GM12878 (cell line): ENCODE data around the gene ANKS1A. TPM values are rescaled to one million over a fixed set of nuclear protein-coding genes. Genes with fewer than 3 reads are reported as not detected.

Source experiments
- ATAC-seq: fragments of 200-7000 bp; cut with Tn5 transposase; 3 replicates; pipeline ENCODE4 v1.9.1; 2020; ENCODE audit warnings: mild to moderate bottlenecking, moderate library complexity
- BruUV-seq: library from RNA; stranded (reverse); fragments of 400-500 nt; replicated peaks from 2 replicates; lab custom pipeline; 2021; lab: Mats Ljungman, UMichigan
- CTCF ChIA-PET: fragments of 300-600 bp; sonication (Branson Sonifier 250); formaldehyde crosslinking; extraction: SDS; loops from one replicate; lab custom pipeline; 2021; ENCODE audit warnings: inconsistent platforms; lab: Yijun Ruan, JAX
- POLR2A ChIA-PET: fragments of 350-600 bp; formaldehyde crosslinking; extraction: SDS; loops from one replicate; lab custom pipeline; 2021; ENCODE audit warnings: inconsistent platforms; lab: Charles Lee
- RAD21 ChIA-PET: fragments of 300-600 bp; sonication (Branson Sonifier 250); formaldehyde crosslinking; loops from one replicate; lab custom pipeline; 2023; ENCODE audit warnings: antibody characterized with exemption; ENCODE audit not compliant: unreplicated experiment; lab: Charles Lee
- SMC1A ChIA-PET: fragments of 300-600 bp; sonication (Branson Sonifier 250); formaldehyde crosslinking; loops from one replicate; lab custom pipeline; 2023; ENCODE audit not compliant: unreplicated experiment, uncharacterized antibody; lab: Charles Lee
- DNase-seq: peaks from one replicate; pipeline ENCODE4 v3.0.0-alpha.2; 2011; ENCODE audit warnings: low read depth, low spot score
- FAIRE-seq: peaks from 3 replicates; lab custom pipeline; 2011; peaks lifted over from hg19 to GRCh38; lab: Jason Lieb, UNC
- H2AFZ ChIP-seq: 2 replicates; pipeline ENCODE4 v1.6.0; 2011; ENCODE audit warnings: low read depth, low read length, control low read depth; ENCODE audit not compliant: control insufficient read depth
- H3K27ac ChIP-seq: 2 replicates; pipeline ENCODE4 v1.5.1; 2011; ENCODE audit warnings: control low read depth; ENCODE audit not compliant: control insufficient read depth, insufficient read depth
- H3K27me3 ChIP-seq, 2 experiments: replicated peaks in 1 of 2; 2 replicates each; pipeline versions ENCODE4 v1.6.0 to v1.6.1; 2011; ENCODE audit warnings: low read length in 1 of 2; ENCODE audit not compliant: control insufficient read depth in 2 of 2, insufficient read depth in 2 of 2
- H3K36me3 ChIP-seq, 2 experiments: 2 replicates each; pipeline ENCODE4 v1.5.1; 2011; ENCODE audit warnings: low read length in 1 of 2; ENCODE audit not compliant: control insufficient read depth in 2 of 2, insufficient read depth in 2 of 2
- H3K4me1 ChIP-seq: 2 replicates; pipeline ENCODE4 v1.6.1; 2011; ENCODE audit warnings: mild to moderate bottlenecking, low read length, moderate library complexity, mixed read lengths; ENCODE audit not compliant: control insufficient read depth, insufficient read depth
- H3K4me2 ChIP-seq: 2 replicates; pipeline ENCODE4 v1.6.0; 2011; ENCODE audit warnings: control low read depth; ENCODE audit not compliant: control insufficient read depth, insufficient read depth
- H3K4me3 ChIP-seq: fragments of 200-600 bp; sonication (generic); 2 replicates; pipeline ENCODE4 v1.5.1; 2016
- H3K79me2 ChIP-seq: 2 replicates; pipeline ENCODE4 v1.6.0; 2011; ENCODE audit warnings: low read length; ENCODE audit not compliant: control insufficient read depth, insufficient read depth
- H3K9ac ChIP-seq: 2 replicates; pipeline ENCODE4 v1.8.0; 2011; ENCODE audit warnings: low read length, control low read depth, mixed read lengths; ENCODE audit not compliant: control insufficient read depth, insufficient read depth
- H3K9me3 ChIP-seq: replicated peaks from 3 replicates; pipeline ENCODE4 v1.5.1; 2011; ENCODE audit warnings: mild to moderate bottlenecking, low read length; ENCODE audit not compliant: control insufficient read depth, insufficient read depth
- H4K20me1 ChIP-seq: 2 replicates; pipeline ENCODE4 v1.6.0; 2011; ENCODE audit not compliant: control insufficient read depth, insufficient read depth
- CBFB ChIP-seq: IDR thresholded peaks from 2 replicates; pipeline ENCODE4 v1.6.1; 2016; ENCODE audit warnings: antibody characterized with exemption, low read depth
- CHD1 ChIP-seq: IDR thresholded peaks from 2 replicates; pipeline ENCODE4 v1.6.1; 2012; ENCODE audit warnings: low read depth, low read length, improper control_type of control experiment
- CREB1 ChIP-seq: IDR thresholded peaks from 2 replicates; pipeline ENCODE4 v1.6.1; 2012; ENCODE audit warnings: low read depth, mild to moderate bottlenecking, inconsistent platforms
- GATAD2B ChIP-seq: fragments of 450-650 bp; conservative IDR thresholded peaks from 2 replicates; pipeline ENCODE4 v1.6.1; 2017; ENCODE audit warnings: low read depth, mild to moderate bottlenecking, moderate library complexity
- HDAC2 ChIP-seq: fragments of 200-600 bp; sonication (generic); IDR thresholded peaks from 2 replicates; pipeline ENCODE4 v1.6.1; 2017
- HSF1 ChIP-seq: fragments of 150-350 bp; IDR thresholded peaks from 2 replicates; pipeline ENCODE4 v1.6.1; 2014; ENCODE audit warnings: mild to moderate bottlenecking, low read depth, low read length
- IKZF1 ChIP-seq: fragments of 450-650 bp; conservative IDR thresholded peaks from 2 replicates; pipeline ENCODE4 v1.6.1; 2017; ENCODE audit warnings: antibody characterized with exemption, mild to moderate bottlenecking
- IRF3 ChIP-seq: fragments of 450-650 bp; IDR thresholded peaks from 2 replicates; pipeline ENCODE4 v1.6.1; 2014; ENCODE audit warnings: mild to moderate bottlenecking
- NFXL1 ChIP-seq: fragments of 450-650 bp; IDR thresholded peaks from 2 replicates; pipeline ENCODE4 v1.6.1; 2017; ENCODE audit warnings: antibody characterized with exemption, mild to moderate bottlenecking, borderline replicate concordance
- NFYA ChIP-seq: IDR thresholded peaks from 2 replicates; pipeline ENCODE4 v1.6.1; 2011; ENCODE audit warnings: low read depth, mild to moderate bottlenecking, low read length, improper control_type of control experiment, borderline replicate concordance
- PAX8 ChIP-seq: fragments of 450-650 bp; IDR thresholded peaks from 2 replicates; pipeline ENCODE4 v1.6.1; 2017; ENCODE audit warnings: mild to moderate bottlenecking, moderate library complexity
- SIX5 ChIP-seq: IDR thresholded peaks from 2 replicates; pipeline ENCODE4 v1.6.1; 2011; ENCODE audit warnings: mild to moderate bottlenecking, low read depth, low read length, moderate library complexity; ENCODE audit not compliant: severe bottlenecking
- SMAD5 ChIP-seq: IDR thresholded peaks from 2 replicates; pipeline ENCODE4 v1.6.1; 2016; ENCODE audit warnings: antibody characterized with exemption, low read depth
- SPI1 ChIP-seq: IDR thresholded peaks from 2 replicates; pipeline ENCODE4 v1.6.1; 2011; ENCODE audit warnings: low read depth, mild to moderate bottlenecking, low read length, moderate library complexity, borderline replicate concordance; ENCODE audit not compliant: insufficient read depth
- ZNF207 ChIP-seq: fragments of 450-650 bp; IDR thresholded peaks from 2 replicates; pipeline ENCODE4 v1.6.1; 2014; ENCODE audit warnings: antibody characterized with exemption, mild to moderate bottlenecking, borderline replicate concordance
- ZSCAN29 ChIP-seq: fragments of 450-650 bp; IDR thresholded peaks from 2 replicates; pipeline ENCODE4 v1.6.1; 2017; ENCODE audit warnings: mild to moderate bottlenecking, moderate library complexity
- WGBS: methylation state at CpG from one replicate; pipeline ENCODE4 v1.1.6; 2016; ENCODE audit warnings: low lambda C conversion rate; ENCODE audit not compliant: insufficient replicate concordance, insufficient coverage; ENCODE audit errors: missing lambda C conversion rate; 5-methylcytosine and 5-hydroxymethylcytosine counted together
- in situ Hi-C: fragments of 300-500 bp; cut with MboI; formaldehyde crosslinking; loops from 9 replicates; pipeline ENCODE4 v1.14.3; 2018; ENCODE audit warnings: mixed read lengths
- intact Hi-C: fragments of 100-400 bp; cut with micrococcal nuclease; formaldehyde crosslinking; loops from one replicate; pipeline ENCODE4 v1.14.2; 2022; ENCODE audit not compliant: unreplicated experiment
- polyA plus RNA-seq, 11 experiments: library from polyadenylated mRNA; depleted of rRNA in 4 of 11; unstranded in 6 of 11; stranded (reverse) in 5 of 11; fragments of >200 nt; fragmentation: Nextera tagmentation in 4 of 11; fragmentation: Illumina TruSeq in 1 of 11; extraction: Ambion mirVana in 4 of 11; extraction: Trizol in 1 of 11; gene quantifications; 1 replicate in 1 of 11; 2 replicates in 10 of 11; pipeline versions ENCODE4 v1.2.1 to v1.2.3, GENCODE V29; 2011 to 2016; ENCODE audit warnings: inconsistent platforms in 2 of 11, missing spikeins in 2 of 11, low read depth in 1 of 11
- total RNA-seq, 4 experiments: library from RNA; depleted of rRNA in 3 of 4; stranded (reverse); fragments of >200 nt in 3 of 4; fragmentation: Illumina TruSeq in 1 of 4; extraction: Trizol in 1 of 4; gene quantifications; 2 replicates each; pipeline versions ENCODE4 v1.2.1 to v1.2.3, GENCODE V29; 2013 to 2021
- TF ChIP-seq, protein P1 (sequence below): IDR thresholded peaks from 2 replicates; pipeline ENCODE4 v1.6.1; 2012; ENCODE audit warnings: low read length, inconsistent platforms

ANKS1A gene
- total and polyA plus RNA-seq, 10 of the 15 experiments (the other 5 are each of a cell fraction or from before 2014, with no cell fraction given), result 0.60 to 7.0 (median 3.0) TPM

DNA sequence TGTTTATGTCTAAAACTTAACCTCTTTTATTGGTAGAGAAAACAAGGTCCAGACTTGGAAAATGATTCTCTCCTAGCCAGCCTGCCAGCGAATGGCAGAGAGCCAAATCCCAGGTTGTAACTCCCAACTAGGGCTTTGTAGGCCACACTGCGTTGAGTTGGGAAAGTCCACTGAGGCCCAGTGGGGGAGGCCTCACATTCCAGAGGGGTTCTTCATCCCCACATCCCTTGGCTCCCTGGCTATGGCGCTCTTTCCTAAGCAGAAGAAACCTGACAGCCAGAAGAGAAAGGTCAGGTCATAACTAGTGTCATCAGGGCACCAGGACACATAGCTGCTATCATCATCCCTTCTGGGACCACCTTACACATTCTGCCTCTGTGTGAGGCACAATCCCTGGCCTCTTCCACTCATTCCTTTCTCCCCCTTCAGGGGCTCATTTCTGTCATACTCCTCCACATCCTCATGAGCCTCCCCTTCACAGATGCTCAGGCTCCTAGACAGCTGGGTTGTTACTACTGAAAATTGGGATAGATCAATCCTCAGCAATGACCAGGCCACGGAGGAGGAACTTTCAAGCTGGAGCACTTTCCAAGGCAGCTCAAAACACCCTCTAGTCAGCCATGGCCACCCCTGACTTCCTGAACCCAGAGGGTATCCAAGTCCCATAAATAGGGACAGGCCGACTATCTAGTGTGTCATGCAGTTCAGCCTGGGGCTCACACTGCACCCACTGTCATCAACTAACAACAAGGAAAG is 203.5 kb downstream of the ANKS1A start (continued):
- TF ChIP-seq HSF1, result no peak
- TF ChIP-seq NFXL1, result no peak
- no peak for TF ChIP-seq SPI1
- no peak for TF ChIP-seq IKZF1
- no peak for TF ChIP-seq ZNF207
- no peak for TF ChIP-seq CREB1
- no peak for TF ChIP-seq IRF3
- no peak for TF ChIP-seq GATAD2B
- no peak for TF ChIP-seq CHD1
- TF ChIP-seq CBFB, result no peak
- no peak for TF ChIP-seq SMAD5

DNA sequence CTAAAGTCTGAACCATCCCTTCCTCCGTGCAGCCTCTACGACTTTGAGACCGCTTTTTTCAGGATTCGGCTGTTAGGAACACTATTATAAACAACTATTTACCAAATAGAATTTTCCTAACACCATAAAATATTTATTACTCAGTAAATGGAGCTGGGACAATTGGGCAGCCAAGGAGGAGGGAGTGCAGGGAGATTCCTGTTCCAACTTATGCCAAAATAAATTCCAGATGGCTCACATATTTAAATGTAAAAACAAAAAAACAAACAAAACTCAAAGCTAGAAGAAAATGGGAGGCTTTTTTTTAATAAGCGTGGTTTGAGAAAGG is 204.0 kb downstream of the ANKS1A start:
- RAD21 ChIA-PET, result no interaction called here
- intact Hi-C loops, result no loop called here
- WGBS, result 91% methylated on average over 5 of the region's 5 CpGs
- H3K4me2 ChIP-seq, result no peak overlapping the region
- ATAC-seq (no peak), FAIRE-seq (no peak), DNase-seq (no peak)
- no peaks in the 10 kb centered on the region for H3K36me3 ChIP-seq
- no peak overlapping the region for H3K9ac ChIP-seq
- no peaks in the 10 kb centered on the region for H3K9me3 ChIP-seq
- no peak overlapping the region for H3K4me3 ChIP-seq
- POLR2A ChIA-PET, result no interaction called here
- no peaks in the 10 kb centered on the region for H4K20me1 ChIP-seq
- in situ Hi-C loops, result no loop called here
- no TSS peak for BruUV-seq
- CTCF ChIA-PET, result no interaction called here
- no peak overlapping the region for H3K27ac ChIP-seq
- SMC1A ChIA-PET, result no interaction called here
- no peak overlapping the region for H2AFZ ChIP-seq
- no peaks in the 10 kb centered on the region for H3K4me1 ChIP-seq
- no peaks in the 10 kb centered on the region for H3K79me2 ChIP-seq
- H3K27me3 ChIP-seq, result no peaks in the 10 kb centered on the region
- TF ChIP-seq PAX8 (no peak), NFYA (no peak), SIX5 (no peak), HDAC2 (no peak), ZSCAN29 (no peak), GATAD2B (no peak)
- TF ChIP-seq, protein P1, sequence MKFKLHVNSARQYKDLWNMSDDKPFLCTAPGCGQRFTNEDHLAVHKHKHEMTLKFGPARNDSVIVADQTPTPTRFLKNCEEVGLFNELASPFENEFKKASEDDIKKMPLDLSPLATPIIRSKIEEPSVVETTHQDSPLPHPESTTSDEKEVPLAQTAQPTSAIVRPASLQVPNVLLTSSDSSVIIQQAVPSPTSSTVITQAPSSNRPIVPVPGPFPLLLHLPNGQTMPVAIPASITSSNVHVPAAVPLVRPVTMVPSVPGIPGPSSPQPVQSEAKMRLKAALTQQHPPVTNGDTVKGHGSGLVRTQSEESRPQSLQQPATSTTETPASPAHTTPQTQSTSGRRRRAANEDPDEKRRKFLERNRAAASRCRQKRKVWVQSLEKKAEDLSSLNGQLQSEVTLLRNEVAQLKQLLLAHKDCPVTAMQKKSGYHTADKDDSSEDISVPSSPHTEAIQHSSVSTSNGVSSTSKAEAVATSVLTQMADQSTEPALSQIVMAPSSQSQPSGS, result no peak
